Lung microvascular endothelial cell (primary cell): ENCODE measurements around the gene GTF2IRD1. TPM values are rescaled to one million over a fixed set of nuclear protein-coding genes. Genes with fewer than 3 reads are reported as not detected.
"Not testable (repeated sequence)": the region's sequence is repeated elsewhere in the genome, so short reads cannot be mapped to it uniquely, and the experiment has no call there.

ENCODE experiments used
- DNase-seq, 2 donors: peaks; one replicate each; pipeline versions ENCODE4 v3.0.0 to v3.0.0-alpha.2; 2010; ENCODE audit warnings: low read depth in 2 of 2
- total RNA-seq: library from RNA; depleted of rRNA; stranded (reverse); fragments of >200 nt; gene quantifications from 2 replicates; pipeline ENCODE4 v1.2.1, GENCODE V29; 2014

The GTF2IRD1 gene
- total RNA-seq, 1 donor from 2014 or later, result 5.2 TPM

GRCh38 chr7:74489997-74490945 is 36.6 kb downstream of the GTF2IRD1 start:
- no peak for DNase-seq

- not testable (repeated sequence) for DNase-seq
These were observed 37.8 kb downstream of the GTF2IRD1 start for GRCh38 chr7:74491490-74491889.

GRCh38 chr7:74493295-74493694 is 39.6 kb downstream of the GTF2IRD1 start:
- no peak for DNase-seq

- no peak for DNase-seq
These were observed 40.4 kb downstream of the GTF2IRD1 start for GRCh38 chr7:74494076-74494548.

GRCh38 chr7:74495112-74496086 is 41.7 kb downstream of the GTF2IRD1 start:
- no peak for DNase-seq

GRCh38 chr7:74496272-74496671 is 42.6 kb downstream of the GTF2IRD1 start:
- DNase-seq, result no peak

GRCh38 chr7:74496773-74497172 is 43.1 kb downstream of the GTF2IRD1 start:
- not testable (repeated sequence) for DNase-seq

GRCh38 chr7:74498354-74498753 is 44.6 kb downstream of the GTF2IRD1 start:
- no peak for DNase-seq

GRCh38 chr7:74498996-74499834 is 45.5 kb downstream of the GTF2IRD1 start:
- DNase-seq, result no peak

GRCh38 chr7:74499835-74500388 is 46.2 kb downstream of the GTF2IRD1 start:
- DNase-seq, result no peak

- DNase-seq, result no peak
These were observed 47.6 kb downstream of the GTF2IRD1 start for GRCh38 chr7:74501298-74501697.

- DNase-seq, result no peak
These were observed 48.6 kb downstream of the GTF2IRD1 start for GRCh38 chr7:74502216-74502891.

GRCh38 chr7:74503061-74503460 is 49.4 kb downstream of the GTF2IRD1 start:
- no peak for DNase-seq

GRCh38 chr7:74503943-74504342 is 50.2 kb downstream of the GTF2IRD1 start:
- no peak for DNase-seq

- no peak for DNase-seq
These were observed 52.0 kb downstream of the GTF2IRD1 start for GRCh38 chr7:74505471-74506324.

- no peak for DNase-seq
These were observed 52.6 kb downstream of the GTF2IRD1 start for GRCh38 chr7:74506325-74506724.

- no peak for DNase-seq
These were observed 54.0 kb downstream of the GTF2IRD1 start for GRCh38 chr7:74507538-74508319.

- not testable (repeated sequence) for DNase-seq
These were observed 55.7 kb downstream of the GTF2IRD1 start for GRCh38 chr7:74509453-74509852.
